Activated naive CD4-positive, alpha-beta T cell treated with Interleukin-2 at 50 U/mL for 16 hours (primary cell): ENCODE measurements around the gene TANC1.

ENCODE experiments used
- DNase-seq: peaks from one replicate; pipeline ENCODE4 v3.0.0-alpha.2; 2020

The TANC1 gene

GRCh38 chr2:159148901-159149300 lies 180.5 kb downstream of the TANC1 start:
- no peak for DNase-seq

DNA sequence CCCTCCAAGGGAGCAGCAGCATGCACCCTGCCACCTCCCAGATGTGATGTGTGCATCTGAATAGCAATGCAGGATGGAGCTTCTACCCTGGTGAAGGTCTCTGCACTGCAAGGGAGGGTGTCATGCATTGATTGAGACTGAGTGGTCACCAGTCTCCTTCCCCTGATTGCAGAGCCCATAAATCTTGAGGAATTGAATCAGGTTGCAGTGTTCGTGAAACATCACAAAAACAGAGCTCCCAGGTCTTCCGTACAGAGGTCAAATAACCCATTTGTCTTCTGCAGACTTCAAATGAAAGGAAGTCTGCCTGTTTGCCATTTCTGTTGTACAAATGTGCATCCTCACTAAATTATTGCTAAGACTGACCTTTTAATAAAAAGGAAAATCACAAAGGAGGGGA lies 181.3 kb downstream of the TANC1 start:
- DNase-seq: no peak

GRCh38 chr2:159150280-159150746 lies 181.9 kb downstream of the TANC1 start:
- DNase-seq: no peak

GRCh38 chr2:159151198-159152127 lies 183.0 kb downstream of the TANC1 start:
- no peak for DNase-seq

- no peak for DNase-seq
These were observed 183.8 kb downstream of the TANC1 start for GRCh38 chr2:159152128-159152778.

- DNase-seq: no peak
These were observed 184.6 kb downstream of the TANC1 start for GRCh38 chr2:159153063-159153462.

DNA sequence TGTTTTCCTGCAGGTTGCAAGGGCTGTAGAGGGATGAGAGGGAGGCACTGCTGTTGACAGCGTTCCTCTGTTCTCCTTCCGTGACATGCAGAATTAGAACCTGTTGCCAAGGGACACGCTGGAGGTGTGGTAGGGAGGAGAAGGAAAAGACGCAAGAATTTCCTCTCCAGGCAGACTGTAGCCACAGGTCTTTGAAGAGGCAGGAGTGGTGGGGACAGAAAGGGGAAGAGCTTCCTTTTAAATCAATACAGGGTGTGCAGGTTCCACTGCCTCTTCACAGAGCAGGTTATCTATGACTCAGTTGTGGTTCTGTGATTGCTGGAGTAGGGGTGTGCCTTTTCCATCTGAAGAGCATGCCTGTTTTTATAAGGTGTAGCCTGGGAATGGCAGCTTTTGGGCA lies 185.0 kb downstream of the TANC1 start:
- DNase-seq: no peak

GRCh38 chr2:159153951-159154350 lies 185.5 kb downstream of the TANC1 start:
- DNase-seq: no peak

DNA sequence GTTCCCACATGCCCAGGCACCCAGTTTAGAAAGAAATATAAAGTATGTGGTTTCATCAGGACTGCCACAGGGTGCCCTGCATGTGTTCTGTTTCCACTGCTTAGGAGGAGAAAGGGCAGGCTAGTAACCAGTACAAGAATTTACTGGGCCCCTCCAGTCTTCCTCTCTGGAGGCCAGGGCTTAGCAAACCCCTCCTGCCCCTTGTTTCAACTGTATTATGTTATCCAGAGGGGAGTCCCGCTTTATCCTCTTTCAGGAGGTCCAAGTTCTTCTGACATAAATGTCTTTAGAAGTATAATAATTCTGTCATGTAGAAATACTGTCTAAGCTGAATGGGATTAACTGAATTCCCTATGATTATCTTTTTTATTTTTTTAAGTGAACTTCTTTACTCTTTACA lies 185.9 kb downstream of the TANC1 start:
- DNase-seq: no peak

GRCh38 chr2:159155320-159155719 lies 186.9 kb downstream of the TANC1 start:
- DNase-seq: no peak

DNA sequence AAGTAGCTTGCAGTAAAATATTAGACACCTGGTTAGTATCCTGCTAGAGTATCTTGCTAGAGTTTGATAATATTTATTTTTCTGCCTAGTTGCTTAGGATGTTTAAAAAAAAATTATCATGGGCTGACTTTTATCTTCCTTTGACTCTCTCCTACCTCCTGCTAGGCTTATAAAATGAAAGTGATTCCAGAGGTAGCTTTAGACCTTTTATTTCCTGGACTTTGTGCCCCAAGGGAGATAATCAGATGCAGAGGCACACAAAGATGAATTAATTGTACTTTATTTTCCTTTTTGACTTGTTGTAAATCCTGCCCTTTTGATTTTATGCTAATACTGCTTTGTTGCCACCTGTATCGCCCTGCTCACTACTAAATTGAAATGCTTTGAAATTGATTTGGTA lies 187.4 kb downstream of the TANC1 start:
- DNase-seq: no peak

DNA sequence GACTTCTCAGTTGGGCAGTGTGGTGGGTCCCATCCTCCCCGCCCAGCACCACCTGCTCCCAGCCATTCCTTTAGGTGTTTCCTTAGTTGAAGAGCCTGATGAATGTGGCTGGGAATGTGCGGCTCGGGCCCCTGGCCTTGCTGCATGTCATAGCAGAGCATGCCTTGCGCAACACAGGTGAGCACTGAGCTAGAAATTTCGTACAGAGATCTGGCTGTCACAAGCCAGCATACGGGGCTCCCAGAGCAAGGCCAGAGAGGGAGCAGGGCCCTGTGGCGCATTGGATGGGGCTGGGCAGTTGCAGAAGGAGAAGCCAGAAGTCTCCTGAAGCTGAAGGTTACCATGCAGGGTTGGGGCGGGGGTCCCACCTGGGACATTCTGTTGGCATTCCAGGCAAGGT lies 188.4 kb downstream of the TANC1 start:
- DNase-seq: no peak

GRCh38 chr2:159157361-159158209 lies 189.1 kb downstream of the TANC1 start:
- DNase-seq: no peak

DNA sequence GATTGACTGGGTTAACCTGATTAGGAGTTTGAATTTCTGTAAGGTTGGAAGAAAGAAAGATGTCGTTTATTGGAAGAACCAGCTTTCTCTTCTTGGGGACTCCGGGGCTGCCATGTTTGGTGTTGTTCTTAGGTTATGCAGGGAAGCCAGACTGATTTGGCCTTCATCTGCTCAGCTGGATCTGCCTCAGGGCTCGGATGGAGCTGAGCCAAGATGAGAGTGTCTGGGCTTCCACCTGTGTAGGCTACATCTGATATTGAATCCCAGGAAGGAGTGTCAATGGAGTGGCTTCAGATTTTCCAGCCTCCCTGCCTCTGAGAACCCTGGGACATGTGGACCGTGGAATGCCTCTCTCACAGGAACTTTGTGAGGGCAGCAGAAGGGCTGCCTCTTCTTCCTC lies 192.0 kb downstream of the TANC1 start:
- DNase-seq: no peak

DNA sequence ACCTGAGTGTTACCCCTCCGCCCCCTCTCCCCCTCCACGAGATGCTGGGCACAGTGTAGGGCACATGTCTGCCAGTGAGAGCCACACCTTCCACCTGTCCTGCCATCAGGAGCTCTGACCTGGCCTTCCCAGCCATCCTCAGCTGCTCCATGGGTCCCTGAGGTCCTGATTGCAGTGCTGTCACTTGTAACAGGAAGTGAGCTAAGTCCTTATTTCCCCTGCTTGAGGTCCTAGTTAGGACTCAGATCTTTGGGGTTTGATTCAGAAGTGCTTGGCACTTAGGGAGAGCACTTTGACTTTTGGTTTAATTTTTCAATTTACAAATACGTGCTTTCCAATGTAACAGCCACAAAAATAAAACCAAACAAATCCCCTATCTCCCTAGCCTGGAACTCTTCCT lies 192.5 kb downstream of the TANC1 start:
- no peak for DNase-seq

DNA sequence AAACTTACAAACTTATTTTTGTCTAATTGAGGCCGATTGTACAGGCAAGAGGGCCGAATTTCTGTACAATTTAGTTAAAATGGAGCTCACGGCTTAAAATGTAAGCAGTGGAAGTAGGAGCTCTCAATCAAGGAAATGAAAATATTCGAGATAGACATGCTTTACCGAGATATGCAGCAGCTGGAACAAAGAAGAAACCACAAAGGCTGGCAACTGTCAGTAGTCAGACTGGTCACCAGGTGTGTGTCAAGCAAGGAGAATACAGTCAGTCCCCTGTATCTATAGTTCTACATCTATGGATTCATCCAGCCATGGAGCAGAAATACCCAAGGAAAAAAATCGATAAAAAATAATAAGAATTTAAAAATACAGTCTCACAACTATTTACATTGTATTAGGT lies 195.5 kb downstream of the TANC1 start:
- no peak for DNase-seq

- no peak for DNase-seq
These were observed 196.0 kb downstream of the TANC1 start for GRCh38 chr2:159164457-159164911.

- DNase-seq: no peak
These were observed 196.6 kb downstream of the TANC1 start for GRCh38 chr2:159165048-159165447.

DNA sequence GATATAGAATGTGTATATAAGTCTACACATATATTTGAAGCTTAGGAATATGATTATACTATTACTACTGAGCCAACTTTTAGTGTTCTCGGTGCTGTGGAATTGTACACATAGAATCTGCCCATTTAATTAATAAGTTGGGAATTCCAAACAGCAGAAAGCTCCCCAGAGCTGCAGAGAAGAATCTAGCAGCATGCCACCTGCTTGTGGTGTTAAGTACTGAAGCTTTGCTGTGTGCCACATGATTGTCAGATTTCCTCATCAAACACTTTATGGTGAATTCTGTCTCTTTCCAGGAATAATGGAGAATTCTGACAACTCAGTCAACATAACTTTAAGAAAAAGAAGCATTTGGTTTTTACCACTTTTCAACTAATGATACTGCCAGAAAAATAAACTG lies 200.3 kb downstream of the TANC1 start:
- DNase-seq: no peak

- no peak for DNase-seq
These were observed 200.7 kb downstream of the TANC1 start for GRCh38 chr2:159169187-159169586.

GRCh38 chr2:159172403-159172802 lies 204.0 kb downstream of the TANC1 start:
- DNase-seq: no peak

DNA sequence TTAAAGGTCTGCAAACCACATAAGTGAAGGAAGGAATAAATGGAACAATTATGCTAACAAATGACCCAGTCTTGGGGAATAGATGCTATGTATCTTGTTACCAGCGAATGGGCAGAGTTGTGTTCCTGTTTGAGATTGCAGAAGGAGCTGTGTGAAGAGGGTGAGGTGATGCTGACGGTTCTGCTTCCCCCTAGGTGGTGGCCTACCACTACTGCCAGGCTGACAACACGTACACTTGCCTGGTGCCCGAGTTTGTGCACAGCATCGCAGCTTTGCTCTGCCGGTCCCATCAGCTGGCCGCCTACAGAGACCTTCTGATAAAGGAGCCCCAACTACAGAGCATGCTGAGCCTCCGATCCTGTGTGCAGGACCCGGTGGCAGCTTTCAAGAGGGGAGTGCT lies 206.3 kb downstream of the TANC1 start:
- no peak for DNase-seq

DNA sequence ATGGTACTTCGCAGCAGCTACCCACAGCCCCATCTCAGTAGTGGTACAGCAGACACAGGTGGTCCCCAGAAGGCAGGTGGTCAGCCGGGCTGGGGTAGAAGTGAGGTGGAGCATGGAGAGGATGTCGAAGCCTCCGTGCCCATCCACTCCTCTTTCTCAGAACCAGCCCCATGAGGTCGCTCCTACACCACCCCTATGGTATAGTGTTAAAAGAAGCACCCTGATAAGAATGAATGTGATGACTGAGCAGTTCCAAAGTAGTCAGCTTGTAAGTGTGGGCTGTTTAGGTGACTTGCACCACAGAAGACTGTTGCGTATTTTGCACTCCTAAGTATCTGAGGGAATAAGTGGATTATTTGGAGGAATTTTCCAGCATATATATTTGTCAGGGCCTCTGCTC lies 206.7 kb downstream of the TANC1 start:
- no peak for DNase-seq
